Esophagus (tissue), 2 donors: ENCODE results near the gene RBM20. TPM values are rescaled to one million over a fixed set of nuclear protein-coding genes. Genes with fewer than 3 reads are reported as not detected.
"Not testable (repeated sequence)": the region's sequence is repeated elsewhere in the genome, so short reads cannot be mapped to it uniquely, and the experiment has no call there.

Experiments used
- H3K27ac ChIP-seq, 2 donors: one replicate each; pipeline ENCODE4 v1.5.1; 2013; ENCODE audit warnings: low read depth in 2 of 2, mild to moderate bottlenecking in 2 of 2, inconsistent platforms in 1 of 2, low read length in 1 of 2, moderate library complexity in 1 of 2
- H3K27me3 ChIP-seq, 2 donors: one replicate each; pipeline ENCODE4 v1.6.1; 2013; ENCODE audit warnings: low read length in 2 of 2, control low read depth in 1 of 2, mild to moderate bottlenecking in 1 of 2; ENCODE audit not compliant: insufficient read depth in 2 of 2, control insufficient read depth in 1 of 2
- H3K36me3 ChIP-seq, 2 donors: one replicate each; pipeline ENCODE4 v1.6.1; 2013; ENCODE audit warnings: low read length in 1 of 2; ENCODE audit not compliant: control insufficient read depth in 2 of 2, insufficient read depth in 2 of 2
- H3K4me1 ChIP-seq, 2 donors: one replicate each; pipeline ENCODE4 v1.6.1; 2013; ENCODE audit warnings: low read length in 1 of 2; ENCODE audit not compliant: control insufficient read depth in 2 of 2, insufficient read depth in 2 of 2
- H3K4me3 ChIP-seq, 2 donors: one replicate each; pipeline ENCODE4 v1.5.1; 2013; ENCODE audit warnings: low read length in 2 of 2, mild to moderate bottlenecking in 2 of 2, low read depth in 1 of 2, moderate library complexity in 1 of 2
- H3K9me3 ChIP-seq, 2 donors: one replicate each; pipeline ENCODE4 v1.6.1; 2013; ENCODE audit warnings: mild to moderate bottlenecking in 2 of 2, low read depth in 1 of 2, low read length in 1 of 2, moderate library complexity in 1 of 2; ENCODE audit not compliant: control insufficient read depth in 2 of 2, insufficient read depth in 1 of 2
- WGBS, 2 donors: extraction: QIAGEN DNeasy Blood & Tissue Kit; methylation state at CpG; one replicate each; pipeline ENCODE4 v1.1.7; 2013; 5-methylcytosine and 5-hydroxymethylcytosine counted together
- polyA plus RNA-seq, 2 donors: library from polyadenylated mRNA; stranded (reverse); fragments of 200-250 nt; gene quantifications; one replicate each; pipeline ENCODE4 v1.2.3, GENCODE V29; 2013
- donor health status: healthy with polysubstance abuse.
- donor health status: Bipolar disorder and iron deficiency.

RBM20 gene
- polyA plus RNA-seq, 2 donors, result 2.7 to 7.2 TPM

- no peaks in the 10 kb centered on the region for H3K9me3 ChIP-seq
- WGBS, 2 donors, result 76 to 81% methylated on average over 13 of the region's 13 CpGs
- no peaks in the 10 kb centered on the region for H3K36me3 ChIP-seq
- H3K4me1 ChIP-seq, result peaks cover 2% of the 10 kb centered on the region in 2 donors
- H3K27ac ChIP-seq, result no peak overlapping the region
- H3K4me3 ChIP-seq, result no peak overlapping the region
- no peaks in the 10 kb centered on the region for H3K27me3 ChIP-seq
Measured at GRCh38 chr10:110764793-110765512, 120.8 kb downstream of the RBM20 start.

GRCh38 chr10:110765513-110766319 lies 121.6 kb downstream of the RBM20 start:
- WGBS, 2 donors, result 87 to 88% methylated on average over 8 of the region's 8 CpGs
- H3K9me3 ChIP-seq, result no peaks in the 10 kb centered on the region
- no peak overlapping the region for H3K4me3 ChIP-seq
- H3K4me1 ChIP-seq, result peaks cover 0 to 2% of the 10 kb centered on the region in 2 donors
- no peaks in the 10 kb centered on the region for H3K36me3 ChIP-seq
- no peak overlapping the region for H3K27ac ChIP-seq
- no peaks in the 10 kb centered on the region for H3K27me3 ChIP-seq

- not testable (repeated sequence) for H3K27me3 ChIP-seq, H3K4me3 ChIP-seq, H3K9me3 ChIP-seq, H3K36me3 ChIP-seq, H3K27ac ChIP-seq, H3K4me1 ChIP-seq
- 96 to 97% methylated on average over 19 to 29 of the region's 29 CpGs for WGBS, 2 donors
Measured at GRCh38 chr10:110767601-110768000, 123.5 kb downstream of the RBM20 start.

GRCh38 chr10:110770243-110770642 lies 126.1 kb downstream of the RBM20 start:
- Histone ChIP-seq H3K4me1 (peaks cover 2% of the 10 kb centered on the region in 2 donors), H3K27me3 (no peaks in the 10 kb centered on the region)
- WGBS, 2 donors, result 89 to 92% methylated on average over 3 of the region's 3 CpGs

GRCh38 chr10:110771486-110771885 lies 127.3 kb downstream of the RBM20 start:
- H3K27ac ChIP-seq, result no peak overlapping the region

More at GRCh38 chr10:110770243-110770642, 126.1 kb downstream of the RBM20 start:
- H3K27ac ChIP-seq, result no peak overlapping the region
- no peak overlapping the region for H3K4me3 ChIP-seq
- no peaks in the 10 kb centered on the region for H3K36me3 ChIP-seq
- no peaks in the 10 kb centered on the region for H3K9me3 ChIP-seq

GRCh38 chr10:110771991-110772390 lies 127.9 kb downstream of the RBM20 start:
- Histone ChIP-seq H3K4me1 (peaks cover 2% of the 10 kb centered on the region in 2 donors), H3K9me3 (no peaks in the 10 kb centered on the region), H3K27ac (no peak overlapping the region), H3K36me3 (no peaks in the 10 kb centered on the region), H3K27me3 (no peaks in the 10 kb centered on the region), H3K4me3 (no peak overlapping the region)
- 94 to 95% methylated on average over 4 of the region's 4 CpGs for WGBS, 2 donors

More at GRCh38 chr10:110771486-110771885, 127.3 kb downstream of the RBM20 start:
- no peaks in the 10 kb centered on the region for H3K27me3 ChIP-seq
- H3K4me1 ChIP-seq, result peaks cover 2% of the 10 kb centered on the region in 2 donors
- 96 to 100% methylated on average over 1 of the region's 1 CpG for WGBS, 2 donors
- H3K4me3 ChIP-seq, result no peak overlapping the region
- H3K36me3 ChIP-seq, result no peaks in the 10 kb centered on the region
- no peaks in the 10 kb centered on the region for H3K9me3 ChIP-seq

- WGBS, 2 donors, result 71 to 74% methylated on average over 3 of the region's 3 CpGs
Measured at GRCh38 chr10:110772454-110773025, 128.4 kb downstream of the RBM20 start.

GRCh38 chr10:110773693-110774068 lies 129.5 kb downstream of the RBM20 start:
- Histone ChIP-seq H3K9me3 (no peaks in the 10 kb centered on the region), H3K27me3 (no peaks in the 10 kb centered on the region), H3K36me3 (no peaks in the 10 kb centered on the region), H3K4me1 (peaks cover 2 to 4% of the 10 kb centered on the region in 2 donors), H3K4me3 (no peak overlapping the region), H3K27ac (no peak overlapping the region)
- 76 to 82% methylated on average over 7 of the region's 7 CpGs for WGBS, 2 donors

More at GRCh38 chr10:110772454-110773025, 128.4 kb downstream of the RBM20 start:
- Histone ChIP-seq H3K27me3 (no peaks in the 10 kb centered on the region), H3K4me1 (peaks cover 2% of the 10 kb centered on the region in 2 donors), H3K9me3 (no peaks in the 10 kb centered on the region), H3K4me3 (no peak overlapping the region), H3K36me3 (no peaks in the 10 kb centered on the region), H3K27ac (no peak overlapping the region)

- 60 to 63% methylated on average over 8 of the region's 8 CpGs for WGBS, 2 donors
- Histone ChIP-seq H3K9me3 (no peaks in the 10 kb centered on the region), H3K27ac (peak overlapping the region; percentile 22 to 86)
Measured at GRCh38 chr10:110774069-110775019, 130.2 kb downstream of the RBM20 start.

More at GRCh38 chr10:110774069-110775019, 130.2 kb downstream of the RBM20 start:
- no peak overlapping the region for H3K4me3 ChIP-seq
- no peaks in the 10 kb centered on the region for H3K27me3 ChIP-seq
- H3K36me3 ChIP-seq, result no peaks in the 10 kb centered on the region
- peaks cover 2 to 4% of the 10 kb centered on the region in 2 donors for H3K4me1 ChIP-seq
